SK-N-SH (cell line): Measurements from ENCODE around the gene NDUFA6. TPM values are rescaled to one million over a fixed set of nuclear protein-coding genes. Genes with fewer than 3 reads are reported as not detected.

Source experiments
- CTCF ChIA-PET: fragments of 300-600, 350-600 bp; formaldehyde crosslinking; extraction: SDS; loops from one replicate; lab custom pipeline; 2021; lab: Yijun Ruan, JAX
- POLR2A ChIA-PET: fragments of 350-600 bp; sonication (Branson Sonifier 250); formaldehyde crosslinking; extraction: SDS; loops from one replicate; lab custom pipeline; 2020; ENCODE audit warnings: antibody characterized with exemption, inconsistent platforms; lab: Yijun Ruan, JAX
- DNase-seq: peaks from one replicate; pipeline ENCODE4 v3.0.0; 2012
- H2AFZ ChIP-seq: fragments of 200-600 bp; sonication (generic); 2 replicates; pipeline ENCODE4 v1.8.1; 2016; ENCODE audit warnings: antibody characterized with exemption, mild to moderate bottlenecking, low read depth
- H3F3A ChIP-seq: fragments of 200-600 bp; sonication (generic); replicated peaks from 2 replicates; pipeline ENCODE3; 2016; ENCODE audit warnings: antibody characterized with exemption, mild to moderate bottlenecking; ENCODE audit not compliant: insufficient read depth
- H3K27ac ChIP-seq, 2 experiments: fragments of 200-500 bp in 1 of 2; fragments of 200-600 bp in 1 of 2; sonication (Bioruptor generic) in 1 of 2; sonication (generic), shearing (Covaris generic) in 1 of 2; 2 replicates each; pipeline versions ENCODE4 v1.5.1 to v1.6.1; 2014 to 2016; ENCODE audit warnings: low read depth in 2 of 2, inconsistent platforms in 1 of 2, low read length in 1 of 2, mild to moderate bottlenecking in 1 of 2, mixed read lengths in 1 of 2
- H3K27me3 ChIP-seq: fragments of 200-600 bp; sonication (generic), shearing (Covaris generic); 2 replicates; pipeline ENCODE4 v1.6.1; 2016; ENCODE audit warnings: mixed run types; ENCODE audit not compliant: insufficient read depth
- H3K36me3 ChIP-seq, 2 experiments: fragments of 200-500 bp in 1 of 2; fragments of 200-600 bp in 1 of 2; sonication (Bioruptor generic) in 1 of 2; sonication (generic) in 1 of 2; replicated peaks in 1 of 2; 2 replicates each; pipeline versions ENCODE3 to v1.5.1; 2014 to 2016; ENCODE audit warnings: low read length in 1 of 2, mild to moderate bottlenecking in 1 of 2; ENCODE audit not compliant: insufficient read depth in 2 of 2, control insufficient read depth in 1 of 2
- H3K4me1 ChIP-seq, 2 experiments: fragments of 200-500 bp in 1 of 2; fragments of 200-600 bp in 1 of 2; sonication (Bioruptor generic) in 1 of 2; sonication (generic), shearing (Covaris generic) in 1 of 2; 2 replicates each; pipeline versions ENCODE4 v1.5.1 to v1.6.1; 2014 to 2016; ENCODE audit warnings: low read depth in 1 of 2, low read length in 1 of 2, mixed run types in 1 of 2; ENCODE audit not compliant: insufficient read depth in 2 of 2, control insufficient read depth in 1 of 2
- H3K4me2 ChIP-seq: fragments of 200-600 bp; sonication (generic), shearing (Covaris generic); 2 replicates; pipeline ENCODE4 v1.6.1; 2017; ENCODE audit warnings: mixed run types
- H3K4me3 ChIP-seq, 2 experiments: fragments of 200-500 bp in 1 of 2; fragments of 200-600 bp in 1 of 2; sonication (Bioruptor generic) in 1 of 2; sonication (generic), shearing (Covaris generic) in 1 of 2; 2 replicates each; pipeline versions ENCODE4 v1.5.1 to v1.8.1; 2014 to 2016; ENCODE audit warnings: low read depth in 2 of 2, inconsistent platforms in 1 of 2, low read length in 1 of 2, mild to moderate bottlenecking in 1 of 2, mixed read lengths in 1 of 2, moderate library complexity in 1 of 2
- H3K79me2 ChIP-seq: fragments of 200-600 bp; sonication (generic); 2 replicates; pipeline ENCODE4 v1.8.1; 2017; ENCODE audit warnings: mild to moderate bottlenecking; ENCODE audit not compliant: insufficient read depth
- H3K9ac ChIP-seq: fragments of 200-600 bp; sonication (generic); 2 replicates; pipeline ENCODE4 v1.6.1; 2017; ENCODE audit warnings: mixed run types
- H3K9me2 ChIP-seq: fragments of 200-600 bp; sonication (generic); 2 replicates; pipeline ENCODE4 v1.6.1; 2017; ENCODE audit warnings: mixed run types
- H3K9me3 ChIP-seq: fragments of 200-600 bp; sonication (generic); 2 replicates; pipeline ENCODE4 v1.6.1; 2017; ENCODE audit warnings: mixed run types, mild to moderate bottlenecking, moderate library complexity
- H4K20me1 ChIP-seq: fragments of 200-600 bp; sonication (generic); 2 replicates; pipeline ENCODE4 v1.6.1; 2017; ENCODE audit warnings: mild to moderate bottlenecking, mixed run types; ENCODE audit not compliant: insufficient read depth
- CTCF ChIP-seq: fragments of 200-600 bp; sonication (generic); IDR thresholded peaks from 2 replicates; pipeline ENCODE4 v1.6.1; 2017; ENCODE audit warnings: antibody characterized with exemption, mild to moderate bottlenecking, moderate library complexity
- EZH2phosphoT487 ChIP-seq: fragments of 200-600 bp; sonication (generic); IDR thresholded peaks from 2 replicates; pipeline ENCODE4 v1.6.1; 2017; ENCODE audit warnings: low read depth, mixed run types, mild to moderate bottlenecking, antibody characterized with exemption, moderate library complexity, borderline replicate concordance
- GABPA ChIP-seq: IDR thresholded peaks from 2 replicates; pipeline ENCODE4 v1.4.0; 2012; ENCODE audit warnings: low read depth, mild to moderate bottlenecking
- GATA2 ChIP-seq: sonication (generic); formaldehyde crosslinking; IDR thresholded peaks from 2 replicates; pipeline ENCODE4 v1.5.0; 2020; ENCODE audit warnings: mild to moderate bottlenecking, missing genetic modification reagents
- IRF3 ChIP-seq: fragments of 150-350 bp; IDR thresholded peaks from 2 replicates; pipeline ENCODE4 v1.6.1; 2016; ENCODE audit warnings: mild to moderate bottlenecking, low read depth, low read length
- JUND ChIP-seq: IDR thresholded peaks from 2 replicates; pipeline ENCODE4 v1.4.0; 2012
- MEF2A ChIP-seq: IDR thresholded peaks from 2 replicates; pipeline ENCODE4 v1.4.0; 2012; ENCODE audit warnings: low read depth, borderline replicate concordance
- RXRA ChIP-seq: IDR thresholded peaks from 2 replicates; pipeline ENCODE4 v1.4.0; 2012; ENCODE audit warnings: low read depth, mild to moderate bottlenecking, borderline replicate concordance
- SIN3A ChIP-seq: IDR thresholded peaks from 2 replicates; pipeline ENCODE4 v1.6.1; 2012; ENCODE audit warnings: low read depth, mild to moderate bottlenecking, low read length, moderate library complexity, borderline replicate concordance
- WGBS: methylation state at CpG from one replicate; pipeline ENCODE4 v1.1.6; 2017; ENCODE audit warnings: low lambda C conversion rate; 5-methylcytosine and 5-hydroxymethylcytosine counted together
- polyA plus RNA-seq, 3 experiments: library from polyadenylated mRNA; depleted of rRNA; stranded (reverse); fragments of >200 nt; gene quantifications; 2 replicates each; pipeline ENCODE4 v1.2.3, GENCODE V29; 2012
- TF ChIP-seq, protein P1 (sequence below): fragments of 150-350 bp; IDR thresholded peaks from 2 replicates; pipeline ENCODE4 v1.6.1; 2017; ENCODE audit warnings: antibody characterized with exemption, low read length, low read depth, borderline replicate concordance
- TF ChIP-seq, protein P2 (sequence below): IDR thresholded peaks from 2 replicates; pipeline ENCODE4 v1.4.0; 2012; ENCODE audit warnings: low read depth, borderline replicate concordance
- TF ChIP-seq, protein P3 (sequence below): IDR thresholded peaks from 2 replicates; pipeline ENCODE4 v1.6.1; 2012; ENCODE audit warnings: mild to moderate bottlenecking, low read depth, low read length, moderate library complexity

The NDUFA6 gene
- polyA plus RNA-seq, 1 of the 3 experiments (the other 2 are of a cell fraction): 42.0 TPM

DNA sequence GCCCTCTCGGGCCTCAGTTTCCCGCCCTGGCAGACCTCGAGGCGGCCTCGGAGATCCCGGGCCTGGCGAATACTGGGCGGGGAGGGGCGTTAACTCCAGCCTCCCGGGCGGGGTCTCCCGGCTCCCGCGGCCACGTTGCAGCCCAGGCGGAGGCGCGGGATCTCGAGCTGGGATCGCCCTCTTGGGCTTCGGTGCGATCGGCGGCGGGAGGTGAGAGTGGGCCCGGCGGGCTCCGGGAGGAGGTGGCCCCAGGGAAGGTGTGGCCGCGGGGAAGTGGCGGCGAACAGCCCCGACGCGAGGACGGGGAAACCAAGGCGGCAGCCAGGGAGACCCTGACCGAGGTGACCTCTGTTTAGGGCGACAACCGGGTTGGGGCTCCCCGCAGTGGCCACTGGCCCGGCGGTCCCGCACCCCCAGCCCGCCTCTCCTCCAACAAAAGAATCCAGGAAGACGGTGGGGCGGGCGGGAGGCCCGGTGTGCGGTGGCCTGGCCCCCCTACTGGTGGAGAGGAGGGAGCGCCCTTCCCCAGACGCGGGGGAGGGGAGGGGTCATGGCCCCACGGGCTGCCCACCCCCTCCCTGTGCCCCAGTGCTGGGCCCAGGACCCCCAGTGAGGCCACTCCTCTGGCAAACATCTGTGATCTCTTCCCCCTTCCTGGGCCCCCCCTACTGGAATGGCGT is 16.3 kb downstream of the NDUFA6 start, which contains the start of gene PHETA2:
PHETA2 (plus strand) TSS at position 117 of the 680 bp plus-strand sequence. CDS start 3,046 bp downstream, outside the sequence.
- Histone ChIP-seq H3K4me3 (no peak within 1 kb of the TSS; a peak in 1 of 4 replicates), H2AFZ (no peak within 1 kb of the TSS)
- TF ChIP-seq, protein P1, sequence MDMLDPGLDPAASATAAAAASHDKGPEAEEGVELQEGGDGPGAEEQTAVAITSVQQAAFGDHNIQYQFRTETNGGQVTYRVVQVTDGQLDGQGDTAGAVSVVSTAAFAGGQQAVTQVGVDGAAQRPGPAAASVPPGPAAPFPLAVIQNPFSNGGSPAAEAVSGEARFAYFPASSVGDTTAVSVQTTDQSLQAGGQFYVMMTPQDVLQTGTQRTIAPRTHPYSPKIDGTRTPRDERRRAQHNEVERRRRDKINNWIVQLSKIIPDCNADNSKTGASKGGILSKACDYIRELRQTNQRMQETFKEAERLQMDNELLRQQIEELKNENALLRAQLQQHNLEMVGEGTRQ: no peak
- TF ChIP-seq CTCF (no peak), IRF3 (no peak), MEF2A (no peak), JUND (no peak)
- TF ChIP-seq, protein P2, sequence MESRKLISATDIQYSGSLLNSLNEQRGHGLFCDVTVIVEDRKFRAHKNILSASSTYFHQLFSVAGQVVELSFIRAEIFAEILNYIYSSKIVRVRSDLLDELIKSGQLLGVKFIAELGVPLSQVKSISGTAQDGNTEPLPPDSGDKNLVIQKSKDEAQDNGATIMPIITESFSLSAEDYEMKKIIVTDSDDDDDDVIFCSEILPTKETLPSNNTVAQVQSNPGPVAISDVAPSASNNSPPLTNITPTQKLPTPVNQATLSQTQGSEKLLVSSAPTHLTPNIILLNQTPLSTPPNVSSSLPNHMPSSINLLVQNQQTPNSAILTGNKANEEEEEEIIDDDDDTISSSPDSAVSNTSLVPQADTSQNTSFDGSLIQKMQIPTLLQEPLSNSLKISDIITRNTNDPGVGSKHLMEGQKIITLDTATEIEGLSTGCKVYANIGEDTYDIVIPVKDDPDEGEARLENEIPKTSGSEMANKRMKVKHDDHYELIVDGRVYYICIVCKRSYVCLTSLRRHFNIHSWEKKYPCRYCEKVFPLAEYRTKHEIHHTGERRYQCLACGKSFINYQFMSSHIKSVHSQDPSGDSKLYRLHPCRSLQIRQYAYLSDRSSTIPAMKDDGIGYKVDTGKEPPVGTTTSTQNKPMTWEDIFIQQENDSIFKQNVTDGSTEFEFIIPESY: no peak
- TF ChIP-seq, all 33 proteins: peak for 0
- ChIA-PET CTCF (no interaction called here), POLR2A (no interaction called here)
- no peaks in the 10 kb centered on the region for H4K20me1 ChIP-seq
- no peaks in the 10 kb centered on the region for H3K36me3 ChIP-seq
- WGBS: 75% methylated on average over 7 of the region's 55 CpGs
- no peaks in the 10 kb centered on the region for H3K79me2 ChIP-seq
- H3K4me2 ChIP-seq: no peak within 1 kb of the TSS
- peaks cover 8 to 14% of the 10 kb centered on the region in 2 experiments; a peak in 2 of 4 replicates for H3K4me1 ChIP-seq
- no peaks in the 10 kb centered on the region for H3K27me3 ChIP-seq
- no peaks in the 10 kb centered on the region for H3K9me2 ChIP-seq
- H3F3A ChIP-seq: no peaks in the 10 kb centered on the region
- H3K27ac ChIP-seq: no peak within 1 kb of the TSS
- no peak within 1 kb of the TSS for H3K9ac ChIP-seq
- peak; percentile 65 for DNase-seq
- H3K9me3 ChIP-seq: no peaks in the 10 kb centered on the region

DNA sequence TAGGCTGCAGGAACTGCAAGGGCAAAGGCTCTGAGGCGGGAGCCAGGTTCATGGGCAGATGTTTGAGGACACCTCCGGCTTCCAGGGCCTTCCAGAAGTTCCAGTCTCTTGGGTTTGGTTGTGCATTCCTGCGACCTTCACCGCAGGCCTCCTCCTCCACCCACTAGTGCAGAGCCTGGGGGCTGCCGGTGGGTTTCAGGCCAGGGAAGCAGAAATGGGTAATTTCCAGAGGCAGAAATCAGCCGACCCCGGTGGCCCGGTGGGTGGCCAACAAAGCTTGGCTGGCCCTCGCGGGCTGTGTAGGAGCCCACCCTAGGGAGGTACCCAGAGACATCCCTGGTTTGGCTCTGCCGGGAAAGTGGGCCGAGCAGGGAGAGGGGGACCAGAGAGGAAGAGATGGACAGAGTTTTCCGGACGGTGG is 16.9 kb downstream of the NDUFA6 start:
- no peaks in the 10 kb centered on the region for H3K79me2 ChIP-seq
- H3K4me1 ChIP-seq: peaks cover 8 to 9% of the 10 kb centered on the region in 2 experiments; a peak in 2 of 4 replicates
- no peak overlapping the region for H3K4me2 ChIP-seq
- H3K4me3 ChIP-seq: no peak overlapping the region
- no peaks in the 10 kb centered on the region for H3K27me3 ChIP-seq
- ChIA-PET POLR2A (no interaction called here), CTCF (no interaction called here)
- no peak overlapping the region for H3K27ac ChIP-seq
- H3K9ac ChIP-seq: no peak overlapping the region
- no peaks in the 10 kb centered on the region for H3F3A ChIP-seq
- no peaks in the 10 kb centered on the region for H3K9me3 ChIP-seq
- no peak for DNase-seq
- H3K36me3 ChIP-seq: no peaks in the 10 kb centered on the region
- H2AFZ ChIP-seq: no peak overlapping the region
- H3K9me2 ChIP-seq: no peaks in the 10 kb centered on the region
- no peaks in the 10 kb centered on the region for H4K20me1 ChIP-seq
- WGBS: no CpG with 5 or more reads among the region's 14 CpGs
- no peak for TF ChIP-seq EZH2phosphoT487
- no peak for TF ChIP-seq GABPA
- TF ChIP-seq RXRA: no peak
- TF ChIP-seq JUND: no peak
- TF ChIP-seq, protein P3, sequence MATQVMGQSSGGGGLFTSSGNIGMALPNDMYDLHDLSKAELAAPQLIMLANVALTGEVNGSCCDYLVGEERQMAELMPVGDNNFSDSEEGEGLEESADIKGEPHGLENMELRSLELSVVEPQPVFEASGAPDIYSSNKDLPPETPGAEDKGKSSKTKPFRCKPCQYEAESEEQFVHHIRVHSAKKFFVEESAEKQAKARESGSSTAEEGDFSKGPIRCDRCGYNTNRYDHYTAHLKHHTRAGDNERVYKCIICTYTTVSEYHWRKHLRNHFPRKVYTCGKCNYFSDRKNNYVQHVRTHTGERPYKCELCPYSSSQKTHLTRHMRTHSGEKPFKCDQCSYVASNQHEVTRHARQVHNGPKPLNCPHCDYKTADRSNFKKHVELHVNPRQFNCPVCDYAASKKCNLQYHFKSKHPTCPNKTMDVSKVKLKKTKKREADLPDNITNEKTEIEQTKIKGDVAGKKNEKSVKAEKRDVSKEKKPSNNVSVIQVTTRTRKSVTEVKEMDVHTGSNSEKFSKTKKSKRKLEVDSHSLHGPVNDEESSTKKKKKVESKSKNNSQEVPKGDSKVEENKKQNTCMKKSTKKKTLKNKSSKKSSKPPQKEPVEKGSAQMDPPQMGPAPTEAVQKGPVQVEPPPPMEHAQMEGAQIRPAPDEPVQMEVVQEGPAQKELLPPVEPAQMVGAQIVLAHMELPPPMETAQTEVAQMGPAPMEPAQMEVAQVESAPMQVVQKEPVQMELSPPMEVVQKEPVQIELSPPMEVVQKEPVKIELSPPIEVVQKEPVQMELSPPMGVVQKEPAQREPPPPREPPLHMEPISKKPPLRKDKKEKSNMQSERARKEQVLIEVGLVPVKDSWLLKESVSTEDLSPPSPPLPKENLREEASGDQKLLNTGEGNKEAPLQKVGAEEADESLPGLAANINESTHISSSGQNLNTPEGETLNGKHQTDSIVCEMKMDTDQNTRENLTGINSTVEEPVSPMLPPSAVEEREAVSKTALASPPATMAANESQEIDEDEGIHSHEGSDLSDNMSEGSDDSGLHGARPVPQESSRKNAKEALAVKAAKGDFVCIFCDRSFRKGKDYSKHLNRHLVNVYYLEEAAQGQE: no peak
- TF ChIP-seq CTCF: no peak
- no peak for TF ChIP-seq SIN3A
- no peak for TF ChIP-seq GATA2 (CRISPR knock-in tag)
